HG02623 (cell line): Measurements from ENCODE around the gene ZNF407.

ENCODE experiments used
- ATAC-seq: cut with Tn5 transposase; IDR thresholded peaks from one replicate; pipeline ENCODE4 v1.9.1; 2021; ENCODE audit warnings: moderate library complexity; ENCODE audit not compliant: unreplicated experiment

ZNF407 gene

GRCh38 chr18:75109319-75109691, 511.6 kb downstream of the ZNF407 start:
- ATAC-seq, result no peak

GRCh38 chr18:75109819-75110218, 512.1 kb downstream of the ZNF407 start:
- ATAC-seq, result no peak

- no peak for ATAC-seq
Measured at GRCh38 chr18:75110311-75110710, 512.6 kb downstream of the ZNF407 start.

GRCh38 chr18:75110846-75111415, 513.3 kb downstream of the ZNF407 start:
- ATAC-seq, result no peak

GRCh38 chr18:75111760-75112159, 514.1 kb downstream of the ZNF407 start:
- no peak for ATAC-seq

- no peak for ATAC-seq
Measured at GRCh38 chr18:75112186-75113096, 514.8 kb downstream of the ZNF407 start.

GRCh38 chr18:75113455-75113854, 515.8 kb downstream of the ZNF407 start:
- no peak for ATAC-seq

GRCh38 chr18:75114231-75114764, 516.6 kb downstream of the ZNF407 start:
- ATAC-seq, result no peak
